GM19238 (cell line): ENCODE measurements around the gene TXNDC12.
"Not testable (repeated sequence)": the region's sequence is repeated elsewhere in the genome, so short reads cannot be mapped to it uniquely, and the experiment has no call there.

Source experiments
- DNase-seq: peaks from one replicate; pipeline ENCODE4 v3.0.0; 2011; ENCODE audit warnings: low spot score; ENCODE audit not compliant: insufficient read length

The TXNDC12 gene

DNA sequence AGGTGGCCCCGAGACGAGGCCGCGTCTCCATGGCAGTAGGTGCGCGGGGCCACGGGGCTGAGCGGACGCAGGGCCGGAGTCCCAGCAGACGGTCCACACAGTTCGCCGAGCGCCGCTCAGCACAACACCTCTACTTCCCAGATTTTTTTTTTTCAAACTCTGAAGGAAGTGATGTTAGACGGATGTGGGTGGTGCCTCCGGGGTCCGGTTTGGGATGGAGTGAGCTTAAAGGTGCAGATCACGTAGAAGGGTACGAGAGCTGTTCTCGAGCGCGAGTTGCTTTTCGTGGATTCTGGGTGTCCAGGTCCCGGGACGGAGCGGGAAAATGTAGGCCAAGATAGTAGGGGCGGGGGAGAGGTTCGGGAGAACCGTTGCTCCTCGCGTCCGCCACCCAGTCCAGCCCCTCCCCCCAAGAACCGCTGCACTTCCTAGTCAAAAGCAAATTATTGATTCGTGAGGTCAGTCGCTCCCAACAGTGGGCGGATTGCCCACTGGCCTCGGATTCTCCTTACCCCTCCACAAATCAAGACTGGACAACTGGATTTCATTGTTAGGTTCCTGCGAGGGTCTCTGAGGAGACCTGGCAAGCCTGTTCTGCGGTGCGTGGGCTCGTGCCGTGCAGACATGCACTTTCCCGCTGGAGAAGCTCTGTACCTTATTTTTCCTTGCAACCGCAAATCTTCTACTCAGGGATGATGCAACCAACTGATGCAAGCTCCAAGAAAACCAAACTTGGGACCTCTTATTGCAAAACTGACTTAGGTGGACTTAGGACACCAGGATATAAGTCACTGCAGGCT lies at the start of gene TXNDC12:
Gene TXNDC12, minus strand, starts transcription at position 126 of the 800 bp plus-strand sequence. Its CDS starts 95 bp downstream, at position 31.
- peak; percentile 66 for DNase-seq

DNA sequence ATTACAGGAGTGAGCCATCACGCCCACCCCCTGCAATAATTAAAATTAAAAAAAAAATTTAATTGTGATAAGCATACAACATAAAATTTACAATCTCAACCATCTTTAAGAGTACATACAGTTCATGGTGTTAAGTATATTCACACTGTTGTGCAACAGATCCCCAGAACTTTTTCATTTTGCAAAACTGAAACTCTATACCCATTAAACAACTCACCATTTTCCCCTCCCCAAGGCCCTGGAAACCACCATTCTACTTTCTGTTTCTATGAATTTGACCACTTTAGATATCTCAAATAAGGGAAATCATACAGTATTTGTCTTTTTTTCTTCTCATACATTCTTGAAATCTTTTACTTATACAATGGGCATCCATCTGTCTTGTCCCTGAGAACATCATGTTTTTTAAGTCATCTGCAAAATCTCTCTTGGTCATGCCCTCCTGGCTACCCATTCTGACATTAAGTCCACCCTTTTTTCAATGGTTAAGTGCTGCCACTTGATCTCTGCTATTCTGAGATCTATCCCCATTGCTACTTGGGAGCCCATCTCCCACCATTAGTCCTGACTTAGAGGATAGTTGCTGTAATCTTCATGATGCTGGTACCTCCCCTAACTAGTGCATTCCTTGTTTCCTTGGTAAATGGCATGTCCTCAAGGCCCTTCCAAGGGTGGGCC lies 47.5 kb upstream of the TXNDC12 start:
- DNase-seq = no peak

DNA sequence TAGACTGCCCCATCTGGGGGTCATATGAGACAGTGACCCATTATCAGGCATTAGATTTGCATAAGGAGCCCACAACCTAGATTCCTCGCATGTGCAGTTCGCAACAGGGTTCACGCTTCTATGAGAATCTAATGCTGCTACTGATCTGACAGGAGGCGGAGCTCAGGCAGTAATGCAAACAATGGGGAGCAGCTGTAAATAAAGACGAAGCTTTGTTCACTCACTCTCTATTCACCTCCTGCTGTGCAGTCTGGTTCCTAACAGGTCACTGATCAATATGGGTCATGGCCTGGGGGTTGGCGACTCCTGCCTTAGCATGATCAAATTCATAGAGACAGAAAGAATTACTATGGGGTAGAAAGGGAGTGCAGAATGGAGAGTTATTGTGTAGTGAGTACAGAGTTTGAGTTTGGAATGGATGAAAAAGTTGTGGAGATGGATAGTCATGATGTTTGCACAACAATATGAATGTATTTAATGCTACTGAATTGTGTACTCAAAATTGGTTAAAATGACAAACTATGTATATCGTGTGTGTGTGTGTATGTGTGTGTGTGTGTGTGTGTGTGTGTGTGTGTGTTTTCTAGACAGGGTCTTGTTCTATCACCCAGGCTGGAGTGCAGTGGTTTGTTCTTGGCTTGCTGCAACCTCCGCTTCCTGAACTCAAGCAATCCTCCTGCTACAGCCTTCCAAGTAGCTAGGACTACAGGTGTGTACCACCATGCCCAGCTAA lies 43.3 kb upstream of the TXNDC12 start:
- DNase-seq = no peak

DNA sequence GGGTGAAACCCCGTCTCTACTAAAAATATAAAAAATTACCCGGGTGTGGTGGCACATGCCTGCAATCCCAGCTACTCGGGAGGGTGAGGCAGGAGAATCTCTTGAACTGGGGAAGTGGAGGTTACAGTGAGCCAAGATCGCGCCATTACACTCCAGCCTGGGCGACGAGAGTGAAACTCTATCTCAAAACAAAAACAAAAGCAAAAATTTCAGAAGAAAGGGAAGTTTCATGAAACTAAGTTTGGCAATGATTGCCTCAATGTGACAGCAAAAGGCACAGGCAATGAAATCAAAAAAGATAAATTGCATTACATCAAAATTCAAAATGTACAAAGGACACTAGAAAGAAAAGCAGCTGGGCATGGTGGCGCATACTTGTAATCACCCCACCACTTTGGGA lies 41.2 kb upstream of the TXNDC12 start:
- DNase-seq = no peak

DNA sequence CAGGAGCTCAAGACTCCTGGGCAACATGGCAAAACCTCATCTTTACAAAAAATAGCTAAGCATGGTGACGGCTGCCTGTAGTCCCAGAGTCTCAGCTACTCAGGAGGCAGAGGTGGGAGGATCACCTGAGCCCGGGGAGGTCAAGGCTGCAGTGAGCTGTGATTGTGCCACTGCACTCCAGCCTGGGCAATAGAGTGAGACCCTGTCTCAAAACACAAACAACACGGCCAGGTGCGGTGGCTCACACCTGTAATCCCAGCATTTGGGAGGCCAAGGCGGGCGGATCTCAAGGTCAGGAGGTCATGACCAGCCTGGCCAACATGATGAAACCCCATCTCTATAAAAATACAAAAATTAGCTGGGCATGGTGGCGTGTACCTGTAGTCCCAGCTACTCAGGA lies 39.3 kb upstream of the TXNDC12 start:
- not testable (repeated sequence) for DNase-seq

DNA sequence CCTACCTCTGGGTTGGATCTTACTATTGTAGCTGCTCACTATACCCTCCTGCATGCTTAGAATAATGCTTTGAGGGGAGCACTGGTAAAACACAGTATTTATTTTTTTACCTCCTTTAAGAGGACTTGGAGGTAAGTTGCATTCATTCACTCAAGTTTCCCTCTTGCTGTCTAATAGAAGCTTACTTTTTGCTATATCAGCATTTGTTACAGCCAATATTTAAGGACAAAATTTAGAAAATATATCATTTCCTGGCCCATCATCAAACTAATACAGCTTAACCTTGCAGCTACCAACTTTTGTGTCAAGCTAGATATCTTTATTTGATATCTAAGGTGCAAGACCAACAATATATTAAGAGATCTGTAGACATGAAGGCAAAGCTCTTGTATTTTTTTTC lies 32.9 kb upstream of the TXNDC12 start:
- DNase-seq = not testable (repeated sequence)

DNA sequence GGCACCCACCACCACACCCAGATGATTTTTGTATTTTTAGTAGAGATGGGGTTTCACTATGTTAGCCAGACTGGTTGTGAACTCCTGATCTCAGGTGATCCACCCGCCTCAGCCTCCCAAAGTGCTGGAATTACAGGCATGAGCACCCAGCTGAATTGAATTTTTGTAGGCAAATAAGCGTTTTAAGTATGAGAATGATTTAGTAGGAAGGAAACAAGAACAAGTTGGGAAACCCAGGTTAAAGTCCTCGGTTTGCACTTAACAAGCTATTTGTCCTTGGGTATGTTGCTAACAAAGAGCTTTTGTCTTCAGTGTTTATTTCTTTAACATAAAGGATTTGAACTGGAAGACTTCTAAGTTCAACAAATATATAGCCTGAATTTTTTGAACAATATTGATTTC lies 25.0 kb upstream of the TXNDC12 start:
- DNase-seq = no peak

DNA sequence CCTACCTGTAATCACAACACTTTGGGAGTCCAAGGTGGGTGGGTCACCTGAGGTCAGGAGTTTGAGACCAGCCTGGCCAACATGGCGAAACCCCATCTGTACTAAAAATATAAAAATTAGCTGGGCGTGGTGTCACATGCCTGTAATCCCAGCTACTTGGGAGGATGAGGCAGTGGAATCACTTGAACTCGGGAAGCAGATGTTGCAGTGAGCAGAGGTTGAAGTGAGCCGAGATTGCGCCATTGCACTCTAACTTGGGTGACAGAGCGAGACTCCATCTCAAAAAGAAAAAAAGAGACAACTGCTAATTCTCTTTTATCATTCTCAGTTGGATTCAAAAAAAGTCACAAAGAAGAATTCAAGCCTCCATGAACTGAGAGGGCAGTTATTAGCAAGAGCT lies 22.3 kb upstream of the TXNDC12 start:
- DNase-seq = not testable (repeated sequence)

DNA sequence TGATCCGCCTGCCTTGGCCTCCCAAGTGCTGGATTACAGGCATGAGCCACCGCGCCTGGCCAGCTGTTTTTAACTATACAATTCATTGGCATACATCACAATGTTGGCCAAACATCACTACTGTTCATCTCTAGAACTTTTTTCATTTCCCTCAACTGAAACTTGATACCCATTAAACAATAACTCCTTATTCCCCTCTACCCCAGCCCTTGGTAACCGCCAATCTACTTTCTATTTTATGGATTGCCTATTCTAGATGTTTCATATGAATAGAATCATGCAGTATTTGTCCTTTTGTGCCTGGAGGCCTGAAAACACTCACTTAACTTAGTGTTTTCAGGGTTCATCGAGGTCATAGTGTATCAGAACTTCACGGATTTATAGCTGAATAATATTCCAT lies 17.3 kb upstream of the TXNDC12 start:
- no peak for DNase-seq

DNA sequence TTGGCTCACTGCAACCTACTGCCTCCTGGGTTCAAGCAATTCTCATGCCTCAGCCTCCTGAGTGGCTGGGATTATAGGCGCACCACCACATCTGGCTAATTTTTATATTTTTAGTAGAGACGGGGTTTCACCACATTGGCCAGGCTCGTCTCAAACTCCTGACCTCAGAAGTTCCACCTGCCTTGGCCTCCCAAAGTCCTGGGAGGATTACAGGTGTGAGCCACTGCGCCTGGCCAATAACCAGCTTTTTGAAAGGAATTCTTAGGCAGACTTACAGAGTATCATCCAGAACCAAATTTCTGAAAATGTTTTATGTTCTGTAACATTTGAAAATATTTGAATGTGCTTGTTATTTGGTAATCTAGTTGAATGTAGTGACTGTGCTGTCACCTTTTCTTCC lies 15.7 kb upstream of the TXNDC12 start:
- DNase-seq = no peak

DNA sequence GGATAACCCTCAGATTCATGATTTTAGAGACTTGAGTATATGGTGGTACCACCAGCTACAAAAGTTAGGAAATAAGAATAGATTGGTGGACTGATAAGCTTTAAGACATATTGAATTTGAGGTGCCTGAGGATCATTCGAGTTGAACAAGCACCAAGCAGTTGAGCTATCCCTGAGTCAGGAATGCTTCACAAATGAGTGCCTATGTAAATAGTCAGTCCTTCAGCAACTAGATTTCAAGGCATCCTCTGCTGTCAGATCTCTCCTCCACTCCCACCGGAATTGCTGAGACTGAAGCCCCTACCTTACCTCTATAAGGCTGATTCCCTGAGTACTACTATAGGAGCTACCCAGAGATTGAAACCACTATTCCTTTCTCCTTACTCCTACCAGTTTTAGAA lies 8.2 kb upstream of the TXNDC12 start:
- no peak for DNase-seq

DNA sequence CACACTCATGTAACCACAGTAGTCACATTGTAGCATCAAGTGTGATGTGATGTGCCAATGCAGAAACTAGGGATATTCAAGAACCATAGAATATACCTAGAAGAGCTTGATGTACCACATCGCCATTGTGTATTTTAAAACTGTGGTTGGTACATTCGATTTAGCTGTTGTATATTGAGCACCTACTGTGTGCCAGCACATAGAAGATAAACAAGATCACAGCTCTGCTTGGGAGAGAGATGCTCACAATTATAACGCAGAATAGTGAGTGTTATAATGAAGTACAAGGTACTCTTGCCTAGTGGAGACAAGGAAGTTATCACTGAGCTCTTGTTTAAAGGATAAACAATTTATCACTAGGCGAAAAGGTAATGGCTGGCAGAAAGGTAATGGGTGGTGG lies 5.8 kb upstream of the TXNDC12 start:
- DNase-seq = no peak

DNA sequence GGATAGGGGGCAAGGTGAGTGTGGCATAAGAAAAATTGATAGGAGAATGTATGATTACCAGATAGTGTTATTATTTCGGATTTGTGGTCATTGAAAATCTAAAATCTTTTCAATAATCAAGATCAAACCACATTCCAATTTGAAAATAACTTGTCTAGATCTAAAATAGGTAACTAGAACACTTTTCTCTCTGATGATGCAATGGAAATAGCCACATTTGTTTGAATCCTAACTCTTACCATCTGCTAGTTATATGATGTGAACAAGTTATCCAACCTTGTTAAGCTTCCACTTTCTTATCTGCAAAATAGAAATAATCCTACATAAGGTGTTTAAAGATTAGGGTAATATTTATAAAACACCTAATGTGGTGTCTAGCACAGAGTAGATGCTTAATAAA lies 4.9 kb upstream of the TXNDC12 start:
- no peak for DNase-seq

DNA sequence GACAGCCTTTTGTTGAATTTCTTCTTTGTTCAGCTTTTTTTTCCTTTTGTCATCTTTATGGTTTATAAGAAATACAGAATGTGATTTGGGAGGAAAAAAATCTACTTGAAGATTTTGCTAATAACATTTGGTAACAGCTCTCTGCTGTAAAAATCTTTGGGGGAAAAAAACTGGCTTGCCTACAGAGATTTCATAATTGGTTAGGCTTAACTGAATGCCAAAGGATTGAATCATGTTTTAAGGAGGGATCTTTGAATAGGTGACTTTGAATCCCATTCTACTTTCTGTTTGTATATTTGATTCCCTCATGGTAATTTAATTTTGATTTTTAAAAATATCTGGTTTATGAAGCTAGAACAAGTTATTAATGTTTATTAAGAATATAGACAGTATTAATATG lies 4.3 kb upstream of the TXNDC12 start:
- DNase-seq = no peak

DNA sequence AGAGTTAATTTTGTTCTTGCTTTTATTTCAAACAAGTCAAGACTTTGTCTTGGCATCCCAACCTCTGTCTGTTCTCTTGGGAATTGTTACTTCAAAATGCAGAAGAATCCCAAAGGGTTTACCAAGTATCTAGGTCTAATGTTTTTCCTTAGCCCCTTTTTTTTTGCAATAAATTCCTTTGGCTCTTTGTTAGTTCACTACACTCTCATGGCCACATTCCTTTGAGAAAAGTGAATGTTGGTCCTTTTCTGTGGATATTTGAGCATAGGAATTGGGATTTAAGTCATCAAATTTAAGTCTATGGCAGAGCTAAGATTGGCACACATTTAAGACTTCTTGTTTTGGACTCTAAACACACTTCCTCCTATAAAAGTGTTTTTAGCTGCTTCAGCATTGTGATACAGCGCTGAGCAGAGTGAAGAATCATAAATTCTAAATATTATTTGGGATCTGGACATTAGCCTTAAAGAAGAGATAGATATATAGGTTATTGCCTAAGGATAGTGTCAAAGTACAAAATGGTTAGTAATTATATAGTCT lies 3.0 kb upstream of the TXNDC12 start:
- DNase-seq = no peak

DNA sequence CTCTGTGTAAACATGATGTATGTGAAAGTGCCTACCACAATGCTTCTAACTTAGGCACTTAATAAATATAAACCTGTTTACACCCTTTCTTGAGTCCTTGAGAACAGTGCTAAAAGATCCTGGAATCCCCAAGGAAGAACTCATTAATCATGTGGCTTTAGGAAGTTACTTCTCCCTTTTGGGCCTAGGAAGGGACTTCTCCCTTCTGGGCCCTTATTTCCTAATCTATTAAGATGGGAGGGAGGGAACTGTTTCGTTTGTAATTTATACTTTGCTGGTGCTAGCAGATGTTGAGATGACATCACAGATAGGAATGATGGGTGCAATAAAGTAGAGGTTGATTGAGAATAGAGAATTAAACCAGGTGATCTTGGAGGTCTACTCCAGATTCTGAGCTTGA lies 2.3 kb upstream of the TXNDC12 start:
- no peak for DNase-seq

DNA sequence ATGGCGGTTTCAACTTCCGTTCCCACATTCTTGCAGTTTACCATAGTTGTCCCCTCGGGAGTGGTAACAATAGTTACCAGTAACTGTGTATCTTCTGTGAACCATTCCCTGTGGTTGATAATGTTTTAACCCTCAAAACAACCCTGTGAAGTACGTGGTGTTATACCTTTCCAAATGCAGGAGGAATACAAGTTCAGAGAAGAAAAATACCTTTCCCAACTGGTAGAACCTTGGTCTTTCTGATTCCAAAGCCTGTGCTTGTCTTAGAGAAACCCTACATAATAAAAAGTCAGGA lies 1.9 kb upstream of the TXNDC12 start:
- DNase-seq = no peak

DNA sequence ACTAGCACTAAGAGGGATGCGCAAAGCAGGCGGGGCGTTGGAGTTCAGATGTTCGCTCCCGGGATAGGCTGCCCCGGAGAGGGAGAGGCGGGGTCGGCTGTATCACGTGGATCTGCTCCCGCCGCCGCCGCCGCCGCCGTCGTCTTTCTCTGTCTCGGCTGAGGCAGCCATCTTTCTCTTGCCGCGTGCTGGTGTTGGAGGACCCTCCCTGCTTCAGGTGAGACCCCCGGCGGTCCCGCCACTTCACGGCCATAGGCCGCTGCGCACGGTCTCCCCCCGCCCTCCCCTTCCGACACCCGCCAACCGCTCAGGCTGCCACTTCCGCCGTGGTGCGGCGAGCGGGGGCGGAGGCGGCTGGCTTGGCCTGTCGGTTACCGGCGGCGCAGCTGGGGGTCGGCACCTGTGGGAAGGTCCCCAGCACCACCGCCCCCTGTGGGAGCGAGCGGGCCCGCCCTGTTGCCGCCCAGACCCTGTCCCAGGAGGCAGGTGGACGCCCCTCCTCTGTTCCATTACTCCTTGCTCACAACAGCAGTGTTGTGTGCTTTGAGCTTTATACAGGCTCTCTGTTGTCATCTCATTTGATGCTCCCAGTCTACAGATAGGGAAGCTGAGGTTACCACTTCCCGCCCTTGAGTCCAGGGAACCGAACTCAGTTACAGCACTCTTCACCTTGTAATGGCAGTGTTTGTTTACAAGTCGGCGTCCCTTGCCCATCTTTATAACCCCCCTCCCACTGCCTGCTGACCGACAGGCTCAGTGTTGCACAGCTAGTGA lies 1.4 kb upstream of the TXNDC12 start, which contains the start of gene BTF3L4:
Gene BTF3L4, plus strand, starts transcription at position 133 of the 774 bp plus-strand sequence. CDS start 3,553 bp downstream, outside the sequence.
- DNase-seq = peak; percentile 86

DNA sequence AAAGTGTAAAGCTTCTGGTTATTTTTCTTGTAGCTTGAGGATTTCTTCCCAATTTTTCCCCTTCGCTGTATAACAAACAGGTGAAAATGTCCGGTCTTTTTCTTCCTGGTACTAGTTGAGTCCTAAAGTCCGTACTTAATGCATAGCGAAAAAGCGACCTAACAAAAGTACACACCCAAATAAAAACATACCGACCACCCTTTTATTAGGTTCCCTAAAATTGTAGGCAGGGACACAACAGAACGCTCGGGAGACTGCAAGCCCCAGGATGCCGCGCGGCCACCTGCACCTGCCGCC lies 823 bp upstream of the TXNDC12 start:
- no peak for DNase-seq

DNA sequence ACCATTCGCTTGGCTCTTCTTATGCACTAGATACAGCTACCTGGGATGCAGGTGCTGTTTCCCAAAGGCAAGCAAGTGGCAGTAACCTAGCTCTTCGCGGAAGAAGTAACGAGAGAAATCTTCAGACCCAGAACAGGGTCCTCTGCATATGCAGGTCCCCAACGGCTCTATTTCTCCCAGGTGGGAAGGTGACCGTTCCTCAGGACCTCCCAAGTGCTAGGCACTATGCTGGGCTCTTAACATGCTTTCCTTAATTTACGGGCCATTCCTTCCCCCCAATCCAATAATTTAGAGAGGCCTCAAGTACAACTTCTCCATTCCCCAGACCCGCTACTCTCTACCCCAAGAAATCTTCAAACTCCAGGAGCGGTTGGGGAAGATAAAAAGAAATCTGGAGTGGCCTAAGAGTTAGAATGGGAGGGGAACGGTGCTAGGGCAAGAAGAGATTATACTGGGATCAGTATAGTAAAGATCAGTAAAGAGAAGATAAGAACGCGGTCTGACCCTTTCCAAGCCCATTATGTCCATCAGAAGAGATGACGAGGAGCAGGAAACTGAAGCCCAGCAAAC lies 410 bp downstream of the TXNDC12 start:
- DNase-seq = no peak

DNA sequence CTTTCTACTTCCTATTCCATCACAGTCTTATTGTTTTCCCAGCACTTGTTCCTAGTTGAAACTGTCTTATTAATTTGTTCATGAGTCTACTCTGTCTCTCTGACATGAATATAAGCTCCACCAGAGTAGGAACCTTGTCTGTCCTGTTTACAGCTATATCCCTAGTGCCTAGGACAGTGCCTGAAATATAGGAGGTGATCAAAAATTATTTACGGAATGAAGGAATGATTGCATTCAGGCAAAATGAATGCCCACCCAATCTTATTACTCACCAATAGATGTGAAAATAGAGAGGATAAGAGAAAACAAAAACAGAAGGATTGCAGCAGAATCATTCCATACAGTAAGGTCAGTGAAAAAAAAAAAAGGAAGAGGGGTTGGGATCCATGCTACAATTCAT lies 1.1 kb downstream of the TXNDC12 start:
- no peak for DNase-seq
